ENCODE measurements around the gene SETBP1. TPM values are rescaled to one million over a fixed set of nuclear protein-coding genes. Genes with fewer than 3 reads are reported as not detected.
A peak's percentile ranks its signal among the peaks of the same experiment; 100 is the strongest.

Gene SETBP1
- total and polyA plus RNA-seq, 2 of the 4 experiments (the other 2 are of a cell fraction): 0.19 to 0.36 TPM

GRCh38 chr18:44901283-44901682 is 220.6 kb downstream of the SETBP1 start:
- Histone ChIP-seq H2BK120ac (ENCODE audit: low read depth, low read length) (no peak overlapping the region), H2AFZ (replicated peaks; ENCODE audit: low read length, poor library complexity) (no peak overlapping the region), H3K27ac (ENCODE audit: insufficient read depth, low read length) (no peak overlapping the region), H3K27me3 (ENCODE audit: control insufficient read depth, insufficient read depth, low read length) (no peaks in the 10 kb centered on the region), H3K9me1 (ENCODE audit: insufficient read depth, low read length) (no peaks in the 10 kb centered on the region), H3K4me3 (ENCODE audit: insufficient read depth, low read depth, low read length) (no peak overlapping the region), H4K5ac (ENCODE audit: low read depth, low read length) (no peak overlapping the region), H3K79me1 (ENCODE audit: low read depth in 1 of 2, low read length in 2 of 2) (no peaks in the 10 kb centered on the region), H2BK15ac (ENCODE audit: low read depth, low read length) (no peak overlapping the region), H2BK20ac (ENCODE audit: low read depth, low read length) (no peak overlapping the region), H3K4ac (ENCODE audit: low read depth, low read length) (no peak overlapping the region), H3K56ac (ENCODE audit: extremely low read depth, insufficient read depth, low read length) (no peak overlapping the region), H4K8ac (ENCODE audit: low read depth in 2 of 2, low read length in 2 of 2) (no peak overlapping the region), H3K14ac (replicated peaks; ENCODE audit: low read depth, low read length) (no peak overlapping the region), H2AK9ac (replicated peaks; ENCODE audit: low read depth, low read length, poor library complexity) (no peak overlapping the region), H2AK5ac (ENCODE audit: low read depth, low read length) (no peak overlapping the region), H4K20me1 (ENCODE audit: insufficient read depth, low read length) (no peaks in the 10 kb centered on the region), H3K4me1 (ENCODE audit: control insufficient read depth, insufficient read depth, low read length) (no peaks in the 10 kb centered on the region), H3K18ac (ENCODE audit: low read depth, low read length) (no peak overlapping the region), H3K4me2 (ENCODE audit: low read depth, low read length) (no peak overlapping the region), H3K9ac (ENCODE audit: low read depth, low read length) (no peak overlapping the region), H3K23ac (ENCODE audit: low read depth, low read length) (no peak overlapping the region), H2BK5ac (ENCODE audit: low read depth, low read length, poor library complexity, severe bottlenecking) (no peak overlapping the region), H4K91ac (ENCODE audit: insufficient read depth, low read depth, low read length) (no peak overlapping the region), H3K9me3 (ENCODE audit: control insufficient read depth, insufficient read depth, low read length) (no peaks in the 10 kb centered on the region), H3K36me3 (ENCODE audit: control insufficient read depth, insufficient read depth, low read length) (no peaks in the 10 kb centered on the region)
- ChIA-PET POLR2A (ENCODE audit: unreplicated experiment) (no interaction called here), CTCF (no interaction called here)
- in situ Hi-C loops (cut with MboI; ENCODE audit: low sequenced_read_pairs) (no loop called here), intact Hi-C loops (cut with micrococcal nuclease) (loop anchor here (5.0 to 10.0 kb wide), 2 partner anchors 314 to 486 kb away; no protein-coding TSS in a partner anchor), dilution Hi-C loops (cut with HindIII; ENCODE audit: low sequenced_read_pairs, unreplicated experiment) (no loop called here)
- ATAC-seq (ENCODE audit: low read depth) (no peak), DNase-seq (no peak)
- BruUV-seq (replicated peaks): no TSS peak
- TF ChIP-seq RCOR1 (IDR thresholded peaks at IDR 0.05; ENCODE audit: insufficient replicate concordance, low read length): no peak
- TF ChIP-seq CTCF (conservative IDR thresholded peaks at IDR 0.05; ENCODE audit: low read depth, low read length): 0 out of 2 replicates have a peak, but pooled peaks have one; percentile 12
- no peak for TF ChIP-seq RFX5 (IDR thresholded peaks at IDR 0.05; ENCODE audit: low read depth, low read length)
- no CpG with 5 or more reads among the region's 2 CpGs for WGBS, 2 experiments (ENCODE audit: extremely low coverage in 2 of 2, insufficient read length in 1 of 2)

All from IMR-90 (cell line).